IPS DF 6.9 (cell line): ENCODE data around the gene GNA12.
A peak's percentile ranks its signal among the peaks of the same experiment; 100 is the strongest.
"Not testable (repeated sequence)": the region's sequence is repeated elsewhere in the genome, so short reads cannot be mapped to it uniquely, and the experiment has no call there.

ENCODE experiments used
- DNase-seq: peaks from one replicate; pipeline ENCODE4 v3.0.0-alpha.2; 2013; ENCODE audit warnings: low read depth, low spot score
- H3K27ac ChIP-seq: one replicate; pipeline ENCODE4 v1.5.1; 2013; ENCODE audit warnings: low read length, control low read depth
- H3K27me3 ChIP-seq: 2 replicates; pipeline ENCODE4 v1.6.1; 2013; ENCODE audit warnings: mild to moderate bottlenecking, low read length; ENCODE audit not compliant: control insufficient read depth, insufficient read depth
- H3K36me3 ChIP-seq: 2 replicates; pipeline ENCODE4 v1.6.1; 2013; ENCODE audit warnings: low read length; ENCODE audit not compliant: control insufficient read depth, insufficient read depth
- H3K4me1 ChIP-seq: 2 replicates; pipeline ENCODE4 v1.6.1; 2013; ENCODE audit warnings: low read length; ENCODE audit not compliant: control insufficient read depth, insufficient read depth
- H3K4me3 ChIP-seq: 2 replicates; pipeline ENCODE4 v1.5.1; 2013; ENCODE audit warnings: mild to moderate bottlenecking, low read length
- H3K9me3 ChIP-seq: 2 replicates; pipeline ENCODE4 v1.6.1; 2013; ENCODE audit warnings: low read length, inconsistent platforms; ENCODE audit not compliant: control insufficient read depth, insufficient read depth
- WGBS: extraction: QIAGEN DNeasy Blood & Tissue Kit; methylation state at CpG from one replicate; pipeline ENCODE4 v1.1.7; 2013; ENCODE audit warnings: mixed read lengths, missing lambda C conversion rate; ENCODE audit not compliant: insufficient read length, insufficient coverage; 5-methylcytosine and 5-hydroxymethylcytosine counted together

GNA12 gene

GRCh38 chr7:2853552-2853951 lies 9.4 kb upstream of the GNA12 start:
- not testable (repeated sequence) for H3K27ac ChIP-seq, H3K36me3 ChIP-seq, H3K27me3 ChIP-seq, H3K9me3 ChIP-seq, H3K4me1 ChIP-seq, DNase-seq, H3K4me3 ChIP-seq
- WGBS = no CpG with 5 or more reads among the region's 4 CpGs

- no peaks in the 10 kb centered on the region for H3K9me3 ChIP-seq
- no peak for DNase-seq
- H3K27ac ChIP-seq = no peak overlapping the region
- no peaks in the 10 kb centered on the region for H3K36me3 ChIP-seq
- no peaks in the 10 kb centered on the region for H3K4me1 ChIP-seq
- no CpG with 5 or more reads among the region's 3 CpGs for WGBS
- no peaks in the 10 kb centered on the region for H3K27me3 ChIP-seq
- no peak overlapping the region for H3K4me3 ChIP-seq
These were observed 9.0 kb upstream of the GNA12 start for GRCh38 chr7:2853147-2853546.

GRCh38 chr7:2851497-2851896 lies 7.4 kb upstream of the GNA12 start:
- Histone ChIP-seq H3K27me3 (no peaks in the 10 kb centered on the region), H3K4me1 (no peaks in the 10 kb centered on the region), H3K27ac (no peak overlapping the region), H3K4me3 (no peak overlapping the region), H3K9me3 (no peaks in the 10 kb centered on the region), H3K36me3 (no peaks in the 10 kb centered on the region)
- no peak for DNase-seq
- no CpG with 5 or more reads among the region's 2 CpGs for WGBS

- 100% methylated on average over 3 of the region's 6 CpGs for WGBS
These were observed 6.0 kb upstream of the GNA12 start for GRCh38 chr7:2849941-2850766.

GRCh38 chr7:2845034-2845592 lies 1.0 kb upstream of the GNA12 start:
- Histone ChIP-seq H3K9me3 (no peaks in the 10 kb centered on the region), H3K36me3 (no peaks in the 10 kb centered on the region), H3K4me1 (no peaks in the 10 kb centered on the region; the same call in 1 of the 2 replicates), H3K27me3 (no peaks in the 10 kb centered on the region), H3K27ac (no peak overlapping the region), H3K4me3 (no peak overlapping the region)
- no peak for DNase-seq
- no CpG with 5 or more reads among the region's 14 CpGs for WGBS

More at GRCh38 chr7:2849941-2850766, 6.0 kb upstream of the GNA12 start:
- Histone ChIP-seq H3K27me3 (no peaks in the 10 kb centered on the region), H3K36me3 (no peaks in the 10 kb centered on the region), H3K9me3 (no peaks in the 10 kb centered on the region), H3K4me1 (no peaks in the 10 kb centered on the region), H3K4me3 (no peak overlapping the region), H3K27ac (no peak overlapping the region)
- DNase-seq = no peak

GRCh38 chr7:2843711-2844152 lies 376 bp downstream of the GNA12 start:
- no peak overlapping the region for H3K27ac ChIP-seq
- no peaks in the 10 kb centered on the region; the same call in 1 of the 2 replicates for H3K4me1 ChIP-seq

GRCh38 chr7:2843191-2843685 lies 870 bp downstream of the GNA12 start:
- Histone ChIP-seq H3K27ac (no peak overlapping the region), H3K9me3 (no peaks in the 10 kb centered on the region), H3K4me1 (no peaks in the 10 kb centered on the region; the same call in 1 of the 2 replicates), H3K4me3 (peak overlapping the region; percentile 71; the same call in 1 of the 2 replicates), H3K27me3 (no peaks in the 10 kb centered on the region), H3K36me3 (no peaks in the 10 kb centered on the region)
- WGBS = no CpG with 5 or more reads among the region's 15 CpGs
- DNase-seq = no peak

More at GRCh38 chr7:2843711-2844152, 376 bp downstream of the GNA12 start:
- DNase-seq = no peak
- Histone ChIP-seq H3K36me3 (no peaks in the 10 kb centered on the region), H3K4me3 (peak overlapping the region; percentile 71), H3K9me3 (no peaks in the 10 kb centered on the region), H3K27me3 (no peaks in the 10 kb centered on the region)
- no CpG with 5 or more reads among the region's 64 CpGs for WGBS

GRCh38 chr7:2841907-2842306 lies 2.2 kb downstream of the GNA12 start:
- DNase-seq = no peak
- Histone ChIP-seq H3K36me3 (no peaks in the 10 kb centered on the region), H3K27ac (no peak overlapping the region), H3K4me3 (no peak overlapping the region), H3K4me1 (no peaks in the 10 kb centered on the region; the same call in 1 of the 2 replicates), H3K9me3 (no peaks in the 10 kb centered on the region), H3K27me3 (no peaks in the 10 kb centered on the region)
- no CpG with 5 or more reads among the region's 5 CpGs for WGBS

- Histone ChIP-seq H3K9me3 (no peaks in the 10 kb centered on the region), H3K4me3 (no peak overlapping the region), H3K4me1 (no peaks in the 10 kb centered on the region; the same call in 1 of the 2 replicates), H3K36me3 (no peaks in the 10 kb centered on the region), H3K27me3 (no peaks in the 10 kb centered on the region), H3K27ac (no peak overlapping the region)
- no CpG with 5 or more reads among the region's 4 CpGs for WGBS
- no peak for DNase-seq
These were observed 3.6 kb downstream of the GNA12 start for GRCh38 chr7:2840458-2840857.

- WGBS = no CpG with 5 or more reads among the region's 13 CpGs
- no peak overlapping the region for H3K27ac ChIP-seq
- H3K9me3 ChIP-seq = no peaks in the 10 kb centered on the region
- peaks cover 3% of the 10 kb centered on the region; the same call in 1 of the 2 replicates for H3K4me1 ChIP-seq
- no peak overlapping the region for H3K4me3 ChIP-seq
- no peak for DNase-seq
- no peaks in the 10 kb centered on the region for H3K36me3 ChIP-seq
- no peaks in the 10 kb centered on the region for H3K27me3 ChIP-seq
These were observed 5.1 kb downstream of the GNA12 start for GRCh38 chr7:2838873-2839578.
